ENCODE data around the gene MDN1. TPM values are rescaled to one million over a fixed set of nuclear protein-coding genes. Genes with fewer than 3 reads are reported as not detected.

The MDN1 gene
- total and polyA plus RNA-seq, 2 donors (not counting 1 experiment from before 2014, with no cell fraction given): 16.5 to 59.5 TPM

- Histone ChIP-seq H2AFZ (ENCODE audit: insufficient read depth, low read depth, low read length, poor library complexity, severe bottlenecking) (no peak overlapping the region), H3K4me3 (ENCODE audit: control extremely low read depth in 1 of 5, extremely low read depth in 1 of 5, insufficient read depth in 1 of 5, low read depth in 2 of 5, low read length in 4 of 5) (no peak overlapping the region), H3K9ac (ENCODE audit: low read length) (no peak overlapping the region), H4K20me1 (ENCODE audit: control insufficient read depth, insufficient read depth, low read length, poor library complexity, severe bottlenecking) (no peaks in the 10 kb centered on the region), H3K36me3 (replicated peaks in 1 of 2; ENCODE audit: control extremely low read depth in 1 of 2, control insufficient read depth in 1 of 2, extremely low read depth in 1 of 2, insufficient read depth in 2 of 2, low read length in 1 of 2) (peaks cover 8 to 24% of the 10 kb centered on the region in 2 experiments), H3K79me2 (ENCODE audit: control insufficient read depth, insufficient read depth, low read length) (peaks cover 25% of the 10 kb centered on the region), H3K27me3 (replicated peaks in 1 of 4; ENCODE audit: control extremely low read depth in 1 of 4, control insufficient read depth in 3 of 4, insufficient read depth in 4 of 4, low read length in 3 of 4) (no peaks in the 10 kb centered on the region), H3K4me2 (replicated peaks; ENCODE audit: low read depth, low read length, poor library complexity, severe bottlenecking) (no peak overlapping the region), H3K27ac (ENCODE audit: low read length in 2 of 2) (no peak overlapping the region), H3K4me1 (ENCODE audit: control insufficient read depth in 2 of 2, insufficient read depth in 2 of 2, low read length in 2 of 2) (no peaks in the 10 kb centered on the region), H3K9me3 (ENCODE audit: control extremely low read depth in 1 of 3, control insufficient read depth in 2 of 3, insufficient read depth in 1 of 3, low read length in 2 of 3) (no peaks in the 10 kb centered on the region)
- POLR2A ChIA-PET: no interaction called here
- ATAC-seq (ENCODE audit: low read depth): no peak
- peaks cover 6% of the 10 kb centered on the region for H3K4me1 Mint-ChIP-seq
- no peak overlapping the region for H3K27ac Mint-ChIP-seq
- no peaks in the 10 kb centered on the region for H3K9me3 Mint-ChIP-seq (ENCODE audit: insufficient read depth)
- no peak for DNase-seq
- 97% methylated on average over 6 of the region's 10 CpGs for WGBS (ENCODE audit: insufficient coverage)
- CTCF ChIA-PET: interaction anchor here (0.6 to 1.7 kb wide), 2 partner anchors 16 to 22 kb away, joined by 3 to 5 read pairs; partner anchors contain the start of gene MDN1
- H3K4me3 Mint-ChIP-seq: no peak overlapping the region
- H3K27me3 Mint-ChIP-seq: no peaks in the 10 kb centered on the region
- TF ChIP-seq EZH2 (IDR thresholded peaks at IDR 0.05; ENCODE audit: borderline replicate concordance, insufficient read depth, low read depth, low read length, poor library complexity, severe bottlenecking) (no peak), CTCF (IDR thresholded peaks at IDR 0.05) (no peak)
- intact Hi-C loops (cut with micrococcal nuclease): no loop called here
Measured at GRCh38 chr6:89803271-89803670, 16.3 kb downstream of the MDN1 start.

GRCh38 chr6:89799756-89800155 is 19.8 kb downstream of the MDN1 start:
- no peak overlapping the region for H2AFZ ChIP-seq (ENCODE audit: insufficient read depth, low read depth, low read length, poor library complexity, severe bottlenecking)
- H3K36me3 ChIP-seq (replicated peaks in 1 of 2; ENCODE audit: control extremely low read depth in 1 of 2, control insufficient read depth in 1 of 2, extremely low read depth in 1 of 2, insufficient read depth in 2 of 2, low read length in 1 of 2): peaks cover 10 to 31% of the 10 kb centered on the region in 2 experiments
- H3K79me2 ChIP-seq (ENCODE audit: control insufficient read depth, insufficient read depth, low read length): peaks cover 20% of the 10 kb centered on the region
- H3K27ac Mint-ChIP-seq: no peak overlapping the region
- peaks cover 4% of the 10 kb centered on the region for H3K4me1 Mint-ChIP-seq
- no CpG with 5 or more reads among the region's 2 CpGs for WGBS (ENCODE audit: insufficient coverage)
- intact Hi-C loops (cut with micrococcal nuclease): no loop called here
- TF ChIP-seq CTCF (IDR thresholded peaks at IDR 0.05): no peak
- H3K9me3 ChIP-seq (ENCODE audit: control extremely low read depth in 1 of 3, control insufficient read depth in 2 of 3, insufficient read depth in 1 of 3, low read length in 2 of 3): no peaks in the 10 kb centered on the region
- H3K27me3 Mint-ChIP-seq: no peaks in the 10 kb centered on the region
- no peaks in the 10 kb centered on the region for H3K4me1 ChIP-seq (ENCODE audit: control insufficient read depth in 2 of 2, insufficient read depth in 2 of 2, low read length in 2 of 2)
- H3K27ac ChIP-seq (ENCODE audit: low read length in 2 of 2): no peak overlapping the region
- CTCF ChIA-PET: no interaction called here
- DNase-seq (no peak), ATAC-seq (ENCODE audit: low read depth) (no peak)
- no peak overlapping the region for H3K4me3 ChIP-seq (ENCODE audit: control extremely low read depth in 1 of 5, extremely low read depth in 1 of 5, insufficient read depth in 1 of 5, low read depth in 2 of 5, low read length in 4 of 5)
- H3K4me3 Mint-ChIP-seq: no peak overlapping the region
- no peaks in the 10 kb centered on the region for H3K27me3 ChIP-seq (replicated peaks in 1 of 4; ENCODE audit: control extremely low read depth in 1 of 4, control insufficient read depth in 3 of 4, insufficient read depth in 4 of 4, low read length in 3 of 4)
- no peaks in the 10 kb centered on the region for H4K20me1 ChIP-seq (ENCODE audit: control insufficient read depth, insufficient read depth, low read length, poor library complexity, severe bottlenecking)
- POLR2A ChIA-PET: no interaction called here
- no peak overlapping the region for H3K4me2 ChIP-seq (replicated peaks; ENCODE audit: low read depth, low read length, poor library complexity, severe bottlenecking)
- H3K9ac ChIP-seq (ENCODE audit: low read length): no peak overlapping the region
- H3K9me3 Mint-ChIP-seq (ENCODE audit: insufficient read depth): no peaks in the 10 kb centered on the region
